Neuron (in vitro differentiated cells): ENCODE measurements around the gene GHRHR.

Source experiments
- H2AFZ ChIP-seq: one replicate; pipeline ENCODE4 v1.6.1; 2013; ENCODE audit warnings: low read depth, mild to moderate bottlenecking, inconsistent platforms, low read length, moderate library complexity
- H3K27me3 ChIP-seq: one replicate; pipeline ENCODE4 v1.6.1; 2013; ENCODE audit warnings: low read length; ENCODE audit not compliant: insufficient read depth
- H3K36me3 ChIP-seq: one replicate; pipeline ENCODE4 v1.6.1; 2013; ENCODE audit warnings: low read length; ENCODE audit not compliant: insufficient read depth
- H3K4me1 ChIP-seq: one replicate; pipeline ENCODE4 v1.6.1; 2013; ENCODE audit warnings: low read length; ENCODE audit not compliant: insufficient read depth
- H3K4me3 ChIP-seq: 2 replicates; pipeline ENCODE4 v1.5.1; 2013; ENCODE audit warnings: mild to moderate bottlenecking, low read length, moderate library complexity
- H3K9me3 ChIP-seq: one replicate; pipeline ENCODE4 v1.6.1; 2013; ENCODE audit warnings: low read length

Gene GHRHR

GRCh38 chr7:30974605-30975255 is 11.0 kb downstream of the GHRHR start:
- H2AFZ ChIP-seq, result no peak overlapping the region
- H3K9me3 ChIP-seq, result no peaks in the 10 kb centered on the region
- no peaks in the 10 kb centered on the region for H3K27me3 ChIP-seq
- no peaks in the 10 kb centered on the region for H3K4me1 ChIP-seq
- no peak overlapping the region for H3K4me3 ChIP-seq
- no peaks in the 10 kb centered on the region for H3K36me3 ChIP-seq

- Histone ChIP-seq H3K27me3 (no peaks in the 10 kb centered on the region), H3K36me3 (no peaks in the 10 kb centered on the region), H3K9me3 (no peaks in the 10 kb centered on the region), H3K4me1 (no peaks in the 10 kb centered on the region), H3K4me3 (no peak overlapping the region), H2AFZ (no peak overlapping the region)
Observed at GRCh38 chr7:30975256-30975899, 11.6 kb downstream of the GHRHR start.

GRCh38 chr7:30976381-30976780 is 12.6 kb downstream of the GHRHR start:
- Histone ChIP-seq H3K27me3 (no peaks in the 10 kb centered on the region), H3K4me1 (no peaks in the 10 kb centered on the region), H3K36me3 (no peaks in the 10 kb centered on the region), H3K4me3 (no peak overlapping the region), H3K9me3 (no peaks in the 10 kb centered on the region), H2AFZ (no peak overlapping the region)

- H3K36me3 ChIP-seq, result no peaks in the 10 kb centered on the region
- no peaks in the 10 kb centered on the region for H3K9me3 ChIP-seq
- no peak overlapping the region for H2AFZ ChIP-seq
- H3K27me3 ChIP-seq, result no peaks in the 10 kb centered on the region
- H3K4me1 ChIP-seq, result no peaks in the 10 kb centered on the region
- H3K4me3 ChIP-seq, result no peak overlapping the region
Observed at GRCh38 chr7:30977222-30977621, 13.5 kb downstream of the GHRHR start.

GRCh38 chr7:30977896-30978564 is 14.3 kb downstream of the GHRHR start:
- Histone ChIP-seq H3K36me3 (no peaks in the 10 kb centered on the region), H3K9me3 (no peaks in the 10 kb centered on the region), H3K4me1 (no peaks in the 10 kb centered on the region), H3K4me3 (no peak overlapping the region), H3K27me3 (no peaks in the 10 kb centered on the region), H2AFZ (no peak overlapping the region)

- no peaks in the 10 kb centered on the region for H3K4me1 ChIP-seq
- no peaks in the 10 kb centered on the region for H3K9me3 ChIP-seq
- no peak overlapping the region for H3K4me3 ChIP-seq
- no peaks in the 10 kb centered on the region for H3K36me3 ChIP-seq
- H3K27me3 ChIP-seq, result no peaks in the 10 kb centered on the region
- H2AFZ ChIP-seq, result no peak overlapping the region
Observed at GRCh38 chr7:30979027-30979426, 15.3 kb downstream of the GHRHR start.

- no peaks in the 10 kb centered on the region for H3K27me3 ChIP-seq
- H3K4me3 ChIP-seq, result no peak overlapping the region
- H3K4me1 ChIP-seq, result no peaks in the 10 kb centered on the region
- H3K9me3 ChIP-seq, result no peaks in the 10 kb centered on the region
- no peaks in the 10 kb centered on the region for H3K36me3 ChIP-seq
- H2AFZ ChIP-seq, result no peak overlapping the region
Observed at GRCh38 chr7:30980194-30980593, 16.4 kb downstream of the GHRHR start.

GRCh38 chr7:30980751-30981150 is 17.0 kb downstream of the GHRHR start:
- H3K4me1 ChIP-seq, result no peaks in the 10 kb centered on the region
- no peaks in the 10 kb centered on the region for H3K27me3 ChIP-seq
- H3K9me3 ChIP-seq, result no peaks in the 10 kb centered on the region
- H3K4me3 ChIP-seq, result no peak overlapping the region
- no peak overlapping the region for H2AFZ ChIP-seq
- H3K36me3 ChIP-seq, result no peaks in the 10 kb centered on the region

GRCh38 chr7:30983042-30983913 is 19.5 kb downstream of the GHRHR start:
- H3K27me3 ChIP-seq, result peaks cover 6% of the 10 kb centered on the region
- no peak overlapping the region for H3K4me3 ChIP-seq

GRCh38 chr7:30983914-30984247 is 20.1 kb downstream of the GHRHR start:
- no peak overlapping the region for H3K4me3 ChIP-seq
- H3K27me3 ChIP-seq, result peaks cover 6% of the 10 kb centered on the region

More at GRCh38 chr7:30983042-30983913, 19.5 kb downstream of the GHRHR start:
- peaks cover 7% of the 10 kb centered on the region for H3K4me1 ChIP-seq
- no peak overlapping the region for H2AFZ ChIP-seq
- no peaks in the 10 kb centered on the region for H3K9me3 ChIP-seq
- H3K36me3 ChIP-seq, result no peaks in the 10 kb centered on the region

GRCh38 chr7:30984359-30985107 is 20.8 kb downstream of the GHRHR start:
- no peaks in the 10 kb centered on the region for H3K36me3 ChIP-seq
- H3K4me1 ChIP-seq, result peaks cover 12% of the 10 kb centered on the region
- peaks cover 6% of the 10 kb centered on the region for H3K27me3 ChIP-seq
- H3K9me3 ChIP-seq, result no peaks in the 10 kb centered on the region
- H2AFZ ChIP-seq, result no peak overlapping the region
- H3K4me3 ChIP-seq, result no peak overlapping the region

More at GRCh38 chr7:30983914-30984247, 20.1 kb downstream of the GHRHR start:
- Histone ChIP-seq H3K9me3 (no peaks in the 10 kb centered on the region), H3K36me3 (no peaks in the 10 kb centered on the region), H2AFZ (no peak overlapping the region), H3K4me1 (peaks cover 12% of the 10 kb centered on the region)

GRCh38 chr7:30985756-30986155 is 22.0 kb downstream of the GHRHR start:
- H2AFZ ChIP-seq, result no peak overlapping the region
- H3K9me3 ChIP-seq, result no peaks in the 10 kb centered on the region
- H3K4me1 ChIP-seq, result peaks cover 12% of the 10 kb centered on the region
- H3K27me3 ChIP-seq, result peaks cover 6% of the 10 kb centered on the region
- no peaks in the 10 kb centered on the region for H3K36me3 ChIP-seq
- H3K4me3 ChIP-seq, result no peak overlapping the region
